ENCODE results near the gene ZCWPW1.
"Not testable (repeated sequence)": the region's sequence is repeated elsewhere in the genome, so short reads cannot be mapped to it uniquely, and the experiment has no call there.

ZCWPW1 gene

GRCh38 chr7:100407285-100408180, 21.0 kb downstream of the ZCWPW1 start:
- in situ Hi-C loops (cut with MboI; ENCODE audit: low sequenced_read_pairs) = loop anchor here (10.0 kb wide), 1 partner anchor 53 kb away; the partner anchor contains the start of gene PILRB

GRCh38 chr7:100406767-100407166, 21.7 kb downstream of the ZCWPW1 start:
- in situ Hi-C loops (cut with MboI; ENCODE audit: low sequenced_read_pairs) = loop anchor here (10.0 kb wide), 1 partner anchor 52 kb away; the partner anchor contains the start of gene PILRB

- in situ Hi-C loops (cut with MboI; ENCODE audit: low sequenced_read_pairs) = loop anchor here (10.0 kb wide), 1 partner anchor 47 kb away; the partner anchor contains the start of gene PILRB
Measured at GRCh38 chr7:100402241-100402640, 26.3 kb downstream of the ZCWPW1 start.

- in situ Hi-C loops (cut with MboI; ENCODE audit: low sequenced_read_pairs) = loop anchor here (10.0 kb wide), 1 partner anchor 47 kb away; the partner anchor contains the start of gene PILRB
Measured at GRCh38 chr7:100401811-100402210, 26.7 kb downstream of the ZCWPW1 start.

- in situ Hi-C loops (cut with MboI; ENCODE audit: low sequenced_read_pairs) = loop anchor here (10.0 kb wide), 1 partner anchor 46 kb away; the partner anchor contains the start of gene PILRB
Measured at GRCh38 chr7:100400656-100401055, 27.8 kb downstream of the ZCWPW1 start.

- in situ Hi-C loops (cut with MboI; ENCODE audit: low sequenced_read_pairs) = loop anchor here (10.0 kb wide), 1 partner anchor 45 kb away; the partner anchor contains the start of gene PILRB
Measured at GRCh38 chr7:100400041-100400440, 28.5 kb downstream of the ZCWPW1 start.

- in situ Hi-C loops (cut with MboI; ENCODE audit: low sequenced_read_pairs) = no loop called here
Measured at GRCh38 chr7:100398239-100398638, 30.3 kb downstream of the ZCWPW1 start.

- in situ Hi-C loops (cut with MboI; ENCODE audit: low sequenced_read_pairs) = no loop called here
Measured at GRCh38 chr7:100397315-100398081, 31.0 kb downstream of the ZCWPW1 start.

- in situ Hi-C loops (cut with MboI; ENCODE audit: low sequenced_read_pairs) = no loop called here
Measured at GRCh38 chr7:100396421-100396982, 32.0 kb downstream of the ZCWPW1 start.

GRCh38 chr7:100394077-100394476, 34.4 kb downstream of the ZCWPW1 start:
- in situ Hi-C loops (cut with MboI; ENCODE audit: low sequenced_read_pairs) = no loop called here

GRCh38 chr7:100393233-100393905, 35.1 kb downstream of the ZCWPW1 start:
- in situ Hi-C loops (cut with MboI; ENCODE audit: low sequenced_read_pairs) = no loop called here

GRCh38 chr7:100390286-100391009, 38.1 kb downstream of the ZCWPW1 start:
- in situ Hi-C loops (cut with MboI; ENCODE audit: low sequenced_read_pairs) = no loop called here

GRCh38 chr7:100389437-100390088, 38.9 kb downstream of the ZCWPW1 start:
- in situ Hi-C loops (cut with MboI; ENCODE audit: low sequenced_read_pairs) = no loop called here

- in situ Hi-C loops (cut with MboI; ENCODE audit: low sequenced_read_pairs) = no loop called here
Measured at GRCh38 chr7:100387695-100388094, 40.8 kb downstream of the ZCWPW1 start.

- in situ Hi-C loops (cut with MboI; ENCODE audit: low sequenced_read_pairs) = no loop called here
Measured at GRCh38 chr7:100386940-100387339, 41.6 kb downstream of the ZCWPW1 start.

GRCh38 chr7:100384628-100385294, 43.7 kb downstream of the ZCWPW1 start:
- in situ Hi-C loops (cut with MboI; ENCODE audit: low sequenced_read_pairs) = no loop called here

- in situ Hi-C loops (cut with MboI; ENCODE audit: low sequenced_read_pairs) = not testable (repeated sequence)
Measured at GRCh38 chr7:100382234-100382853, 46.2 kb downstream of the ZCWPW1 start.

GRCh38 chr7:100381531-100382233, 46.8 kb downstream of the ZCWPW1 start:
- in situ Hi-C loops (cut with MboI; ENCODE audit: low sequenced_read_pairs) = not testable (repeated sequence)
